ENCODE data around the gene TNFRSF8.
A peak's percentile ranks its signal among the peaks of the same experiment; 100 is the strongest.

Gene TNFRSF8

GRCh38 chr1:12142891-12143630 lies 80.0 kb downstream of the TNFRSF8 start:
- no peak for DNase-seq (ENCODE audit: low spot score)

- DNase-seq (ENCODE audit: low spot score) = peak; percentile 91
Measured at GRCh38 chr1:12143631-12144155, 80.6 kb downstream of the TNFRSF8 start.

GRCh38 chr1:12144236-12144635 lies 81.1 kb downstream of the TNFRSF8 start:
- DNase-seq (ENCODE audit: low spot score) = no peak

GRCh38 chr1:12144969-12145368 lies 81.9 kb downstream of the TNFRSF8 start:
- no peak for DNase-seq (ENCODE audit: low spot score)

GRCh38 chr1:12145616-12146342 lies 82.7 kb downstream of the TNFRSF8 start:
- no peak for DNase-seq (ENCODE audit: low spot score)

GRCh38 chr1:12146343-12147112 lies 83.4 kb downstream of the TNFRSF8 start:
- no peak for DNase-seq (ENCODE audit: low spot score)

GRCh38 chr1:12147201-12147701 lies 84.1 kb downstream of the TNFRSF8 start:
- no peak for DNase-seq (ENCODE audit: low spot score)

GRCh38 chr1:12148160-12148957 lies 85.3 kb downstream of the TNFRSF8 start:
- DNase-seq (ENCODE audit: low spot score) = no peak

GRCh38 chr1:12148958-12149790 lies 86.1 kb downstream of the TNFRSF8 start:
- no peak for DNase-seq (ENCODE audit: low spot score)

GRCh38 chr1:12149791-12150175 lies 86.7 kb downstream of the TNFRSF8 start:
- no peak for DNase-seq (ENCODE audit: low spot score)

GRCh38 chr1:12150456-12151200 lies 87.5 kb downstream of the TNFRSF8 start:
- DNase-seq (ENCODE audit: low spot score) = no peak

- DNase-seq (ENCODE audit: low spot score) = no peak
Measured at GRCh38 chr1:12151465-12151864, 88.4 kb downstream of the TNFRSF8 start.

GRCh38 chr1:12152113-12152891 lies 89.2 kb downstream of the TNFRSF8 start:
- no peak for DNase-seq (ENCODE audit: low spot score)

- peak; percentile 84 for DNase-seq (ENCODE audit: low spot score)
Measured at GRCh38 chr1:12153181-12153785, 90.2 kb downstream of the TNFRSF8 start.

GRCh38 chr1:12155328-12155727 lies 92.2 kb downstream of the TNFRSF8 start:
- no peak for DNase-seq (ENCODE audit: low spot score)

GRCh38 chr1:12157366-12158231 lies 94.5 kb downstream of the TNFRSF8 start:
- no peak for DNase-seq (ENCODE audit: low spot score)

GRCh38 chr1:12158357-12159092 lies 95.4 kb downstream of the TNFRSF8 start:
- no peak for DNase-seq (ENCODE audit: low spot score)
